ENCODE results near the gene DGKB.

Gene DGKB

GRCh38 chr7:14688208-14688607 is 214.3 kb downstream of the DGKB start:
- DNase-seq (ENCODE audit: low spot score), result no peak

GRCh38 chr7:14687777-14688176 is 214.8 kb downstream of the DGKB start:
- DNase-seq (ENCODE audit: low spot score), result no peak

GRCh38 chr7:14687241-14687640 is 215.3 kb downstream of the DGKB start:
- no peak for DNase-seq (ENCODE audit: low spot score)

GRCh38 chr7:14685167-14685566 is 217.4 kb downstream of the DGKB start:
- DNase-seq (ENCODE audit: low spot score), result no peak

GRCh38 chr7:14682910-14683465 is 219.6 kb downstream of the DGKB start:
- DNase-seq (ENCODE audit: low spot score), result no peak

- no peak for DNase-seq (ENCODE audit: low spot score)
Observed at GRCh38 chr7:14676896-14677295, 225.7 kb downstream of the DGKB start.

- DNase-seq (ENCODE audit: low spot score), result no peak
Observed at GRCh38 chr7:14673202-14673601, 229.3 kb downstream of the DGKB start.

- no peak for DNase-seq (ENCODE audit: low spot score)
Observed at GRCh38 chr7:14666913-14667312, 235.6 kb downstream of the DGKB start.

GRCh38 chr7:14666304-14666703 is 236.2 kb downstream of the DGKB start:
- DNase-seq (ENCODE audit: low spot score), result no peak

GRCh38 chr7:14639801-14640200 is 262.8 kb downstream of the DGKB start:
- no peak for DNase-seq (ENCODE audit: low spot score)

- DNase-seq (ENCODE audit: low spot score), result no peak
Observed at GRCh38 chr7:14639329-14639728, 263.2 kb downstream of the DGKB start.

GRCh38 chr7:14637968-14638367 is 264.6 kb downstream of the DGKB start:
- DNase-seq (ENCODE audit: low spot score), result no peak

- DNase-seq (ENCODE audit: low spot score), result no peak
Observed at GRCh38 chr7:14635955-14636354, 266.6 kb downstream of the DGKB start.

- DNase-seq (ENCODE audit: low spot score), result no peak
Observed at GRCh38 chr7:14630048-14630447, 272.5 kb downstream of the DGKB start.

GRCh38 chr7:14628516-14628915 is 274.0 kb downstream of the DGKB start:
- DNase-seq (ENCODE audit: low spot score), result no peak

- no peak for DNase-seq (ENCODE audit: low spot score)
Observed at GRCh38 chr7:14626076-14626475, 276.5 kb downstream of the DGKB start.

GRCh38 chr7:14622559-14622958 is 280.0 kb downstream of the DGKB start:
- no peak for DNase-seq (ENCODE audit: low spot score)

- no peak for DNase-seq (ENCODE audit: low spot score)
Observed at GRCh38 chr7:14606101-14606500, 296.4 kb downstream of the DGKB start.

GRCh38 chr7:14604606-14605005 is 297.9 kb downstream of the DGKB start:
- no peak for DNase-seq (ENCODE audit: low spot score)

- no peak for DNase-seq (ENCODE audit: low spot score)
Observed at GRCh38 chr7:14602851-14603250, 299.7 kb downstream of the DGKB start.

- DNase-seq (ENCODE audit: low spot score), result no peak
Observed at GRCh38 chr7:14600766-14601367, 301.7 kb downstream of the DGKB start.

- no peak for DNase-seq (ENCODE audit: low spot score)
Observed at GRCh38 chr7:14598978-14599377, 303.6 kb downstream of the DGKB start.

GRCh38 chr7:14596421-14596820 is 306.1 kb downstream of the DGKB start:
- no peak for DNase-seq (ENCODE audit: low spot score)

- DNase-seq (ENCODE audit: low spot score), result no peak
Observed at GRCh38 chr7:14590206-14590605, 312.3 kb downstream of the DGKB start.
